Measurements from ENCODE around the gene FBXO36. TPM values are rescaled to one million over a fixed set of nuclear protein-coding genes. Genes with fewer than 3 reads are reported as not detected.
A peak's percentile ranks its signal among the peaks of the same experiment; 100 is the strongest.

The FBXO36 gene
- total and polyA plus RNA-seq, 10 of the 15 experiments (the other 5 are each of a cell fraction or from before 2014, with no cell fraction given): 0.79 to 2.7 (median 1.3) TPM

GRCh38 chr2:229921101-229921891 is 1.0 kb upstream of the FBXO36 start (continued):
- TF ChIP-seq E2F8 (IDR thresholded peaks at IDR 0.05; ENCODE audit: low read depth, partially characterized antibody): peak; percentile 71
- no peak for TF ChIP-seq PRDM15 (CRISPR knock-in tag; IDR thresholded peaks at IDR 0.05)
- TF ChIP-seq IKZF1 (conservative IDR thresholded peaks at IDR 0.05): peak; percentile 98
- peak; percentile 5 for TF ChIP-seq RELA (IDR thresholded peaks at IDR 0.05; ENCODE audit: borderline replicate concordance, partially characterized antibody)
- TF ChIP-seq IKZF2 (IDR thresholded peaks at IDR 0.05): peak; percentile 94 to 96
- peak; percentile 47 for TF ChIP-seq NR2C1 (IDR thresholded peaks at IDR 0.05)
- no peak for TF ChIP-seq WRNIP1 (IDR thresholded peaks at IDR 0.05; ENCODE audit: borderline replicate concordance, low read depth, low read length)
- TF ChIP-seq ZSCAN29 (IDR thresholded peaks at IDR 0.05): no peak
- peak; percentile 51 for TF ChIP-seq E4F1 (IDR thresholded peaks at IDR 0.05; ENCODE audit: borderline replicate concordance, partially characterized antibody)
- peak; percentile 33; the same call in 1 of the 2 replicates for TF ChIP-seq SMARCA5 (IDR thresholded peaks at IDR 0.05)
- TF ChIP-seq PML (IDR thresholded peaks at IDR 0.05; ENCODE audit: low read length): 0 out of 2 replicates have a peak, but pooled peaks have one; percentile 3
- TF ChIP-seq NR2F1 (conservative IDR thresholded peaks at IDR 0.05): no peak
- TF ChIP-seq MEF2A (IDR thresholded peaks at IDR 0.05; ENCODE audit: insufficient read depth, low read depth, low read length): no peak
- peak; percentile 70 for TF ChIP-seq RELB (IDR thresholded peaks at IDR 0.05; ENCODE audit: low read depth)

Measured in GM12878 (cell line).